Measurements from ENCODE around the gene TAS2R1.

TAS2R1 gene

GRCh38 chr5:9630251-9630650, at the start of gene TAS2R1:
Gene TAS2R1, minus strand, starts transcription at chr5:9630351. Its CDS starts 319 bp downstream, at chr5:9630032.
- no peak for DNase-seq

GRCh38 chr5:9670371-9670770, 40.2 kb upstream of the TAS2R1 start:
- no peak for DNase-seq

- DNase-seq = no peak
These were observed 37.8 kb upstream of the TAS2R1 start for GRCh38 chr5:9667906-9668305.

- no peak for DNase-seq
These were observed 33.7 kb upstream of the TAS2R1 start for GRCh38 chr5:9663891-9664290.

- no peak for DNase-seq
These were observed 31.3 kb upstream of the TAS2R1 start for GRCh38 chr5:9661316-9662015.

GRCh38 chr5:9658706-9659105, 28.6 kb upstream of the TAS2R1 start:
- no peak for DNase-seq

- no peak for DNase-seq
These were observed 27.7 kb upstream of the TAS2R1 start for GRCh38 chr5:9657819-9658218.

- no peak for DNase-seq
These were observed 25.5 kb upstream of the TAS2R1 start for GRCh38 chr5:9655641-9656040.

GRCh38 chr5:9654886-9655285, 24.7 kb upstream of the TAS2R1 start:
- no peak for DNase-seq

- DNase-seq = no peak
These were observed 23.7 kb upstream of the TAS2R1 start for GRCh38 chr5:9653811-9654210.

- DNase-seq = no peak
These were observed 22.9 kb upstream of the TAS2R1 start for GRCh38 chr5:9653061-9653460.

- DNase-seq = no peak
These were observed 22.1 kb upstream of the TAS2R1 start for GRCh38 chr5:9652295-9652694.

- DNase-seq = no peak
These were observed 16.7 kb upstream of the TAS2R1 start for GRCh38 chr5:9646843-9647242.

GRCh38 chr5:9644630-9645029, 14.5 kb upstream of the TAS2R1 start:
- DNase-seq = no peak

- no peak for DNase-seq
These were observed 12.5 kb upstream of the TAS2R1 start for GRCh38 chr5:9642621-9643020.

- DNase-seq = no peak
These were observed 11.7 kb upstream of the TAS2R1 start for GRCh38 chr5:9641806-9642355.

GRCh38 chr5:9632495-9632894, 2.3 kb upstream of the TAS2R1 start:
- DNase-seq = no peak

GRCh38 chr5:9627541-9627940, 2.6 kb downstream of the TAS2R1 start:
- no peak for DNase-seq

GRCh38 chr5:9626955-9627354, 3.2 kb downstream of the TAS2R1 start:
- no peak for DNase-seq

GRCh38 chr5:9625731-9626130, 4.4 kb downstream of the TAS2R1 start:
- no peak for DNase-seq

GRCh38 chr5:9625286-9625685, 4.9 kb downstream of the TAS2R1 start:
- DNase-seq = no peak

GRCh38 chr5:9624196-9624947, 5.8 kb downstream of the TAS2R1 start:
- DNase-seq = no peak

- no peak for DNase-seq
These were observed 6.5 kb downstream of the TAS2R1 start for GRCh38 chr5:9623661-9624060.

GRCh38 chr5:9622971-9623421, 7.2 kb downstream of the TAS2R1 start:
- DNase-seq = no peak

All from NK-92 treated with Interleukin-12 subunit alpha and Interleukin-12 subunit beta, amount 100 ng/mL, for 24 hours (cell line).